ENCODE data around the gene KRT15.

The KRT15 gene

DNA sequence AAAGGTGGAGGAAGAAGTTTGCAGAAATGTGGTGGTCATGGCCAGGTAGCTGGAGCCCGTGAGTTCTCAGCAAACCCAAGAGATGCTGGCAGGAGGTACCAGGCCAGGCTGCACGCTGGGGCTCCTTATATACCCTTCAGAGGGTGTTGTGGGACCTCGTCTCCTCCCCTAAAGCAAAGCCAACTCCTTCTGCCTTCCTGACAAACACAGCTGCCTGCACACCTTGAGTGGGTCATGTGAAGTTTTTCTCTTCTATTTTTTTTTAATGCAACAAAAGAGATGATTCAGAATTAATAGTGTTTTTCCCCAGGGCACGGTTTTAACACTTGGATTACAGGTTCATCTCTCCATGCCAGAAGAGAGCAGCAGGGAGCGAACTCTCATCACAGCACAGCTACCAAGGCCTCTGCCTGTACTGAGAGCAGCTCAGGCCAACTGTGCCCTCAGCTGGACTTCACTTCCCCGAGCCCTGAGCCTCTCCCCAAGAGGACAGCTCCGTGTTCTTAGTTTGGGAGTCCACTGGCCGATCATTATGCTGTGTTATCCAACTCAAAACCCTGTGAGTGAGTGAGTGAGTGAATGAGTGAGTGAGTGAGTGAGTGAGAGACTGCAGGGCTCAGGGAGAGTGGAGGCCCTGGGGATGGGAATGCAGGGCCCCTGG lies at the start of gene KRT15:
Gene KRT15, minus strand, starts transcription at position 102 of the 661 bp plus-strand sequence. Its CDS starts 63 bp downstream, at position 39.
- no peak for DNase-seq (ENCODE audit: low read depth)

DNA sequence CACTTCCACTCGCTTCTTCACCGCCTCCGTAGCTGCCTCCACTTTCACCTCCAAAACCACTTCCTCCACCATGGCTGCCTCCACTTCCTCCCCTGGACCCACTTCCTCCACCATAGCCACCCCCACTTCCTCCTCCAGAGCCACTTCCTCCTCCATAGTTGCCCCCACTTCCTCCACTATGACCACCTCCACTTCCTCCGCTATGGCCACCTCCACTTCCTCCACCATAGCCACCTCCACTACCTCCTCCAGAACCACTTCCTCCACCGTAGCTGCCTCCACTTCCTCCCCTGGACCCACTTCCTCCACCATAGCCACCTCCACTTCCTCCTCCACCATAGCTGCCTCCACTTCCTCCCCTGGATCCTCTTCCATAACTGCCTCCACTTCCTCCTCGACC lies 48.6 kb upstream of the KRT15 start:
- DNase-seq (ENCODE audit: low read depth): no peak

DNA sequence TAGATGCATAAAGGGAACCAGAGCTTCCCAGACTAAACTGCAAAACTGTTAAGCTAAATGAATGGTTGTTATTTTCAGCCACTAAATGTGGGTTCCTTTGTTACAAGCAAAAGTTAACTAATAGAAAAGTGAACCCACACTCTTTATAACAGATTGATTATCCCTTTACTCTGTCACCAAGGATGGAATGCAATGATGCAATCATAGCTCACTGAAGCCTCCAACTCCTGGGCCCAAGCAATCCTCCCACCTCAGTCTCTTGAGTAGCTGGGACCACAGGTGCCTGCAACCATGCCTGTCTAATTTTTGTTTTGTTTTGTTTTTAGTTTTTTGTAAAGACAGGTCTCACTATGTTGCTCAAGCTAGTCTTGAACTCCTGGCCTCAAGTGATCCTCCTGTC lies 46.6 kb upstream of the KRT15 start:
- DNase-seq (ENCODE audit: low read depth): no peak

DNA sequence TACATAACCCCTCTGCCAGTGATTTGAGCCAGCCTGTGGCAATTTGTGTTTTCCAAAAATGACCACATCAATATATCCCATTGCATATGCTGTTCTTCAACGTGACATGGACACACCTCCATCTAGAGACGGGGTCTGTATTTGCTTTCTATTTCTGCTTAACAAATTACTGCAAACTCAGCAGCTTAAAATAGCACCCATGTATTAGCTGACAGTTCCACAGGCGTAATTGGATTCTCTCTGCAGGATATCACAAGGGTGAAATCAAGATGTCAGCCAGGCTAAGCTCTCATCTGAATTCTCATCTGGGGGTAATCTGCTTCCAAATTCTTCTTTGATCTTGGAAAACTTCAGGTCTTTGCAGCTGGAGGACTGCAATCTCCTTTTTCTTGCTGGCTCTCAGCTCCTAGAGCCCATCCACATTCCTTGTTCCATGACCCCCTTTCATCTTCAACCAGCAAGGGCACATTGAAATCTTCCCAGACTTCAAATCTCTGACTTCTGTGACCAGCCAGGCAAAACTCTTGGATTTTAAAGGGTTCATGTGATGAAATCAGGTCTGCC lies 45.0 kb upstream of the KRT15 start:
- no peak for DNase-seq (ENCODE audit: low read depth)

DNA sequence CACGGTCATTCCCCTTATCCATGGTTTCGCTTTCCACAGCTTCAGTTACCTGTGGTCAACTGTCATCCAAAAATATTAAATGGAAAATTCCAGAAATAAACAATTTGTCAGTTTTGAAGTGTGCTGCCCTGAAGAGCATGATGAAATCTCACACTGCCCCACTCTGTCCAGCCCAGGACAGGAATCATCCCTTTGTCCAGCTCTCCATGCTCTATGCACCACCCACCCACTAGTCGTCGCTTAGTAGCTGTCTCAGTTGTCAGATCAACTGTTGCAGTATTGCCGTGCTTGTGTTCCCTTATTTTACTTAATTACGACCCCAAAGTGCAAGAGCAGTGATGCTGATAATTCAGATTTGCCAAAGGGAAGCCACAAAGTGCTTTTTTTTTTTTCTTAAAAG lies 42.9 kb upstream of the KRT15 start:
- no peak for DNase-seq (ENCODE audit: low read depth)

DNA sequence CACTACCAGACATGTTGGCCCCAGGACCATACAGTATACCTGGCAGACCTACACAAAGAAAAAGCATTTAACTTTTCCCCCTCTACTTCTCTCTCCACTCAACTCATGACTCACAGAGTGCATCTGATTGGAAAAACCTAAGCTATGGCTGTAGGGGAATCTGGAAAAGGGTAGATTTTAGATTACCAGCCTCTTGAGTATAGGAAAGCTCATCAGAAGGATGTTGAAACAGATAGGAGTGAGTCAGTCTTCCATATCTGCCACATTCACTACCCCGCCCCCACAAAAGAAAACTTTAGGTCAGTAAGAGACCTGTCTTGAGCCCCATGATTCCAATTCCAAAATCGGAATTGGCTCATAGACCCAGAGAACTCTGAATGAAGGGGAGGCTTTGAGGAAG lies 40.9 kb upstream of the KRT15 start:
- DNase-seq (ENCODE audit: low read depth): no peak

DNA sequence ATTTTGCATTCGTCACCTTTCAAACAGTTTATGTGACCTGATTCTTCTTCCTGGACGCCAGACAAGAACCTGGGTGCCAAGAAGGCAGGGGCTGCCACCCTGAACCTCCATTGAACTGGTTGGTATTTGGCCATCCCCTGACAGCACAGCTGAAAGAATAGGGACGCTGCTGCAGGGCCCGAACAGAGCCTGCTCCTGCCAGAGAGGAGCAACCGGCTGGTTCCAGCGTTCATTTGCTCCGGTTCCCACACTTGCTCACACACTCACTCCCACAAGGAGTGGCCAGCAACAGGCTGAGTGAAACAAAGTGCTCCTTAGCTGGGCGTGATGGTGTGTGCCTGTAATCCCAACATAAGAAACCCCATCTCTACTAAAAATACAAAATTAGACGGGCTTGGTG lies 38.2 kb upstream of the KRT15 start:
- DNase-seq (ENCODE audit: low read depth): no peak

DNA sequence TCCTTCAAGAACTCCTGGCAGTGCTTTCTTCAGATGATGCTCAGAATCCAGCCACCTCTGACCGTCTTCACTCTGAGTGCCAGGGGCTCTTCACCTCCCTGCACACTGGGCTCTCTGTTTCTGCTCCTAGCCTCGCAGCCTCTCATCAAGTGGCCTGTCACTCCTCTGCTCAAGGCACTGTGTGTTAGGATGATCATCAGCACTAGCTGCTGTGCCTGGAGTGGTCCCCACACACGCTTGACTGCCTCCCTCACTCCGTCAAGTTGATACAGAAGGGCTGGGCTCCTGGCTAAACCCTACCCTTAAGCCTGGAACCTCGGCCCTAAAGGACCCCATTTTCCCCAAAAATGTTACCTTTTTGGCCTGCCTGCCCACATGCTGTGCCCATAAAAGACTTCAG lies 37.6 kb upstream of the KRT15 start:
- no peak for DNase-seq (ENCODE audit: low read depth)

DNA sequence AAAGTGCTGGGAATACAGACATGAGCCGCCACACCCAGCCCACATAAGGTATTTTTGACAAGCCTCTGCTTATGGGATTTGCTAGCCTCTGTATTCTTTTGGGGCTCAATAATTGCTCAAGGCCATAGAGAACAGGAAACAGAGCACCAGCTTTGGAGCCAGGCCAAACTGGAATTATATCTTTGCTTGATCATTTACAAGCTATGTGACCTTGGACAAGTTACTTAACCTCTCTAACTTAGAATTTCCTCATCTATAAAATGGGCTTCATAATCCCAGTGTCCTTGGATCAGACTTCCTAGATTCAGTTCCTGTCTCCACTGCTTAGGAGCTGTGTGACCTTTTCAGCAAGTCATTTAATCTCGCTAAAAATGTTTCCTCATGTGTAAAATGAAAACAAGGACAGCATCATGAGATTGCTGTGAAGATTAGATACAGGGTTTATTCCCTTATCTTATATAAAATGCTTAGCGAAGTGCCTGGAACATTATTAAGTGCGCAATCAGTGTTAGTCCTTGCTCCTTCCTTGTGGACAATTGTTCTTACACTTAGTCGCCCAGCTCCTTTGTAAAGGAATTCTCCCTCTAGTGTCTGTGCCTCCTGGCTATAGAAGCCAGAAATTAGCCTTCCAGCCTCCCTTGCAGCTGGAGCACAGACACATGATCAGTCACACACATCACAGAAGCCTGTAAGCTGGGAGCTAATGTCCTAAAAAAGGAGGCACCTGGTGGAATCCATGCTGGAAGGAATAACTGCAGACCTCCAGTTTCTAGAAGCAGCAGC lies 36.6 kb upstream of the KRT15 start:
- no peak for DNase-seq (ENCODE audit: low read depth)

DNA sequence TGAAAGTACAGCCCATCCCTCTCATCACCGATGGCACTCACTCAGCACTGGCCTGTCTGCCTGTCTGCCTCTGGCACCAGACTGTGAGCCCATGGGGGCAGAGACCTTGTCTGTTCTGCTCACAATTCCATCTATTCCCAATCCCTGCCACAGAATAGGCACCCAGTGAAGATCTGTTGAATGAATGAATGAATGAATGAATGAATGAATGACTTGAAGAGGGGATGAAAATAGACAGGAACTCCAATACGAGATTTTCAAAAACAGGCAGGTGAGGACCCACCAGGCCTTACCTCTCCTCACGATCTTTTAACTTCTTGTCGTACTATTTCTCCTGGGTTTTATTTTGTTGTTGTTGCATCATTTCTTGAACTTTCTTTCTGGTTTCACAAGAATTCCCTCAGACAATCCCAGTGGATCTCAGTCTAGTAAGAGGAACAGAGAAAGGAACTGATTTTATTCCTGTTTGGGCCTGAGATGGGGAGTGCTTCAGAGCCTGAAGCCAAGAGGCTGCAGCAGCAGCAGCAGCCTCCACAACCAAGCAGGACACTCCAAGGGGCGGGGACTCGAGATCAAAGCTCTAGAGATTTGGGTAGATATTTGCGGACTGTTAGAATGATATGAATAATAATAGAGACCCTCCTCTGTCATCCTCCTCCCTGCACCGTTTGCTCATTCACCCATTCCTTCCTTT lies 35.4 kb upstream of the KRT15 start:
- DNase-seq (ENCODE audit: low read depth): no peak

DNA sequence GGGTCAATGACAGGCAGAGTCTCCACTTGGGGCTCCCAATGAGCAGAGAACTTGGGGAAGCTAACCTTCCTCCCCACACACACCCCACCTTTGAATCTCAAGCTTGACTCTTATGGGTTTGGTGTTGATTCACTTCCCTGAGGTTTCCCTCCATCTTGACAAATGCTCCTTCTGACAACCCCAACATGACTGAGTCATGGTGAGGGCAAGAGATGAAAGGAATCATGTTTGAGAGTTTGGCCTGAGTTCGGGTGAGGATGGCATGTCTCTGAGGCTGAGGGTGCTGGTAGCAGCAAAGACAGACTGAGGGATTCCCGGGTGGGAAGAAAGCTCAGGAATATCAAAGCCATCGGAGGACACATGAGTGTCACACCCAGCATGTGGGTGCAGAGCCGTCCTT lies 34.5 kb upstream of the KRT15 start:
- no peak for DNase-seq (ENCODE audit: low read depth)

DNA sequence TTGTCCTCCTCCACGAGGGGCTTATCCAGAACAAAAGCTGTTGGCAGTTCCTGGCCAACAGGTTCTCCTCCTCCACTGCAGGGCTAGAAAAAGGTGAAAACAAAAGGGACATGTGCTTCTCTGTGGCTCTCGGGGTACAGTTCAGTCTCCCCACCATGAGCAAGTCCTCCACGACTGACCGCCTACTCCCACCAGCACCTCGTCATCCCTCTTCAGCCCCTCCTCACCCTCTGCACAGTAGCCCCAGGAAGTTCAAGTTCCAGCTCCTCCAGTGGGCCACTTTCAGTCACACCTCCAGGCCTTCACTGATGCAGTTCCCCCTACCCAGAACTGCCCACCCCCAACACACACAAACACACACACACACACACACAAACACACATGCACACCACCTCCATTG lies 33.8 kb upstream of the KRT15 start:
- DNase-seq (ENCODE audit: low read depth): no peak

DNA sequence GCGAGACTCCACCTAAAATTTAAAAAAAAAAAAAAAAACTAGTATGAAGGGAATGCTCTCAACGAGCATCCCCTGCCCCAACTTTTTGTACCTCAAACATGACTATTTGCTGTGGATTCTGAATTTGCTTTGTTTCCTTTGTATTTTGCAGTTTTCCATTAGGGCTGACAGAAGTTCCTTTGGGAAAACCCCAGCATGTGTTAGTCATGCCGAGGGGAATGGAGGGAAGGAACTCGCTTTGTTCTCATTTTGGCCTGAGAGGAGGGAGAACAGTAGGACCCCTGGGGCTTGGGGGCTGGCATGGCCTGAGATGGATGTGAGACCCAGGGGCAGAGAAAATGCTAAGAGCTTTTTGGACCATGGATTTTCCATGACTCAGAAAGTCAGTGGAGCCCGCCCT lies 32.7 kb upstream of the KRT15 start:
- DNase-seq (ENCODE audit: low read depth): no peak

DNA sequence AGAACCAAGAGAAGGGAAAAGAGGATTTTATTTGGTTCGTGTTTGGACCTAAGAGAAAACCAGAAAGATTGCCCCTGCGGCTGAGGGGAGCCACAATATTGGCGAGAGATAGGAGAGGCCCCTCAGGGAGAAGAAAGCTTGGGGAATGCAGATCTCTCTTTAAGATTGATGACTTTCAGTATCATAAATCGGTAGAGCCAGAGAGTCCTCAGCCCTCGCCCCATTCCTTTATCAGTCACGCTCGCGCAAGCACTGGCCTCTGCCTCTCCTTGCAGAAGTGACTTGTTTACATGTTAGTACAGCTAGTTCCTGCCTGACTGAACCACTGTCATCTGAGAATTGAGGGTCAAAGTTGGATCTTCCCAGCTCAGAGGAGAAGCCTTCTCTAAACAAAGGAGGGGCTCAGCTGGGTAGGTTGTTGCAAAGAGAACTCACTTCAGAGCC lies 30.9 kb upstream of the KRT15 start:
- no peak for DNase-seq (ENCODE audit: low read depth)

DNA sequence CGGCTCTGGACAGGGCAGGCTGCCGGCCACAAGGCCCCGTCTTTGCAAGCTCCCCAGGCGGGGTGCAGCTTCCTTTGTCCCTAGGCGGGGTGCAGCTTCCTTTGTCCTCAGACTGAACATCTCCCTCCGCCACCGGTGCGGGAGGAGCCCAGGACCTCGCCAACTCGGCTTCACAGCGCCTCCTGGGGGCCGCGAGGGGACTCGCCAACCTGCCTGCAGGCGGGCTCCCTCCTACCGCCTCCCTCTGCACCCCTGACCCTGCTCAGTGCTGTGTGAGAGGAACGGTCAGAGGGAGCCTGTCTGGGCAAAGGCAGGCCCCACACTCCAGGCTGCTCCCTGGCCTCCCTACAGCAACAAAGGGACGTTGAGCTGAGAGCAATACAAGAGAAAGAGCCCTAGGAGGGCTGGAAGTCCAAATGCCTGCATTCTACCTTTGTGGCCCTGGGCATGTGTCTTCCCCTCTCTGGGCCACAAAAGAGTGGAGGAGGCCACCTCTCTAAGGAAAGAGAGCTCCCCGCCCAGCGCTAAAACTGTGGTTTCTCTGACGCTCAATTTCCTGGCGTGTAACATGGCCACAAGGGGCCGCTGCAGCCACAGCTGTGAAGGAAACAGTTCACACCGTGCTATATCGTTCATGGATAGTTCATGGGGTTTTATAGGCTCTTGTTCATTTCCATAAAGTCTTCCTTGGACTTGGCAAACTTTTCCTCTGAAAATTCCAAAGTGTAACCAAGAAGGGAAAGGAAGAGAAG lies 30.3 kb upstream of the KRT15 start:
- peak; percentile 75 for DNase-seq (ENCODE audit: low read depth)

DNA sequence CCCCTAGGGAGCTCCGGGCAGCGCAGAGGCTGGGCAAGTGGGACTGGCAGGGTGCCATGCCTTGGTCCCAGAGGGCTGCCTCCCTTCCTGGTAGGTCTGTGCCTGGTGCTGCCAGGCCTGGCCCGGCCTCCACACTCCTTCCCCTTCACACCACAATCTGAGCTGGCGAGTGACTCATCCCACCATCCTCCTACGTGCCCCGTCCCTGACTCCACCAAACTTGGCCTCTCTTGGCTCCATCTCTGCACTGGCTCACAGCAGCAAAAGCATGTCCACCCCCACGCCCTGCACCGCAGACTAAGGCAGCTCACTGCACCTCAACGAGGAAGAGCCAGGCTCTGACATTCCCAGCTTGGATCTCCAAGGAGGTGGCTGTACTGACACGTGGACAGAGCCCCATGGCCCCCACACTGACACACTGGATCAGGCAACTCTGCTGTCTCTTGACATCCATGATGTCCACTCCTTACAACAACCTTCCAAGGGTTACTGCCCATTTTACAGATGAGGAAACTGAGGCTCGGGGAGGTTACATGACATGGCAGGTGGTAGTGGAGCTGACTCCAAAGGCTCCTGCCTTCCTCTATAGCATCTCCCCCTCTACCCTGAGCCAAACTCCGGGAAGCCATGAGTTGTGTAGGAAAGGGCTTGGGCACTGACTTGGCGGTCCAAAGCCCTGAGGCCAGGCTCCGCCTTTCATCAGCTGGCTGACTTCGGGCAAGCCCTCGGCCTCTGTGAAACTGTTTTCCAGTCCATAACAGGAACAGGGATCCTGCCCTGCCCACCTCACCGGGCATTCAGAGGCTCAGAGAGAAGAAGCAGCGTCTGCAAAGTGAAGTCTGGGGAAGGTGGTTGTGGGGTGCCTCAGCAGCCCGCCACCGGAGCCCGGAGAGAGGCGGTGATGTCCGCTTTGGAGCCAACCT lies 29.5 kb upstream of the KRT15 start:
- DNase-seq (ENCODE audit: low read depth): peak; percentile 74

DNA sequence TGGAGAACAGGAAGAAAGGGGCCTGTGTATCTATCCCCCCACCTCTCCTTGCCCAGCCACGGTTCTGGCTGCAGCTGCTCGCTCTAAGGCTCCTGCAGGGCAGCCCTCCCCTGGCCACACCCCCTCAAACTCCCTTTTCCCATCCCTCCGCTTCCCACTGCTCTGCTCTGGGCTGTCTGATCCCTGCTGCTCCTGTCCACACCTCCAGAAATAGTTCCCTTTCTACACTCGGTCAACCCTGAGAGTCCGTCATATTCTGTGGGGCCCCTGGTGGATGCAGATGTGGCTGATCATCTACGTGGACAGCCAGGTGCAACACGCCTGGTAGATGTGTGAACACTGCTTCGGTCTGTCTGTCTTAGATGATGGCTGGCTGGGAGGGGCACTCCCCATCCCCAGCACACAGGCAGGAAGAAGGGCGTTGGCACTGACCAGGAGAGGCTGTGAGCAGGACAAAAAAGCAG lies 28.7 kb upstream of the KRT15 start:
- DNase-seq (ENCODE audit: low read depth): no peak

DNA sequence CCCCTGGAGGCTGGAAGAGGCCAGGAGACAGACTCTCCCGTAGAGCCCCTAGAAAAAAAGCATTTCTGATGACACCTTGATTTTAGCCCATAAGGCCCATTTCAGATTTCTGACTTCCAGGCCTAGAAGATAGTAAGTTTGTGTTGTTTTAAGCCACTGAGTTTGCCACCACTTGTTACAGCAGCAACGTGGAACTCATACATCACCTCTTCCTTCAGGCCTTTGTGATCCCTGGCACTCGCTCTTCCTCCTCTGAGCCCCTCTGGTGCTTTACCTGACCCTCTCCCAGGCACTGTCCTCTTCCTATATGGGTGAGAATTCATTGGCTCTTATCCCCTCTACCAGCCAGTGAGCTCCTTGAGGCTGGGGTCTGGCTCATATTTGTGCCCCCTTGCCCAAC lies 28.1 kb upstream of the KRT15 start:
- DNase-seq (ENCODE audit: low read depth): no peak

DNA sequence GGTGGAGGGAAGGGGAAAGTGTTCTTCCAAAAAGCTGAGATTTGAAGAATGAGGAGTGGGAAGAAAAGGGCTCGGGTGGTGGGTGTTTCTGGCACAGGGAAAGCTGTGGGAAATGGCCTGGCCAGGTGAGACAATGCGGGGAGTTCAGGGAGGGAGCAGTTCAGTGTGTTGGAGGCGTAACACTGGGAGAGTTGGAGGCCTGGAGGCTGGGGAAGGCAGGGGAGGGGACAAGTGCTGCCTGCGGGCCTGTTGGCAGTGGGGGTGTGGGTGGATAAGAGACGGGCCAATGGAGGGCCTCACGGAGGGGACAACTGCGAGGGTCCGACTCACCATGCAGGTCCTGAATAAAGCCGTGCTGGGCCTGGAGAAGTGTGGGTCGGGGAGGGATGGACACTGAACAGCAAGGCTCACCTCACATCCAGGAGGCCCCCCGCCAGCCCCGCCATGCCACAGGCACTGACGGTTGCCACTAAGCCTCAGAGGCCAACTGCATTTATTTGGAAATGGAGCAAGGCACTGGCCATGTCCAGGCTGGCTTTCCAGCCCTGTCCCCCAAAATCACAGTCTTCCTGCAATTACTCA lies 27.2 kb upstream of the KRT15 start:
- DNase-seq (ENCODE audit: low read depth): no peak

DNA sequence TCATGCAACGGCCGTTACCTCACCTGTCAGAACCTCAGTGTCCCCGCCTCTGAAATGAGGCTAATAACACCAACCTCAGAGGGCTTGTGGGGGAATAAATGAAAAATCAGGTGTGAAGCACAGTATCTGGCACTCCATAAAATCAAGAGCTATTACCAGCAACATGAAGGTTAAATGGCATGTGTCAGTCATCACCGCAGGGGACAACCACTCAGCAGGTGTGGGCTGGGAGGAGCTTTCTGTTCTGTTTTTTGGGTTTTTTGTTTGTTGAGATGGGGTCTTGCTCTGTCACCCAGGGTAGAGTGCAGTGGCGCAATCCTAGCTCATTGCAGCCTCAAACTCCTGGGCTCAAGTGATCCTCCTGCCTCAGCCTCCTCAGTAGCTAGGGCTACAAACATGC lies 26.2 kb upstream of the KRT15 start:
- DNase-seq (ENCODE audit: low read depth): no peak

DNA sequence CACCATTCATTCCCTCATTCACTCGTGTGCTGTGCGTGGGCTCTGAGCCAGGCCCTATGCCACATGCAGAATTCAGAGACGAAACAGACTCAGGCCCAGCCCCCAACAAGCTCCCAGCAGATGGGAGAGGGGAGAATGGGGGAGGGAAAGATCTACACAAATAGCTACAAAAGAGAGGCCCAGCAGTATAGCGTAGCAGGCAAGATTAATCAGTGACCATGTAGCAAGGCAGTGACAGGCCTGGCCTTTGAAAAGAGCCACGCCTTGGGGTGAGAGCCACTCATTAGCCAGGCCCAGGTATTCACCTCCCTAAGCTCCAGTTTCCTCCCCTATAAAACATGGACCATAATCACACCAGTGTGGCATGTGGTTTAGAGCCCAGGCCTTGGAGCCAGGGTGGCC lies 25.8 kb upstream of the KRT15 start:
- DNase-seq (ENCODE audit: low read depth): no peak

All from activated T-cell treated with anti-CD3 and anti-CD28 coated beads for 48 hours (primary cell).